SK-N-SH treated with all-trans-retinoic acid at 6 μM for 48 hours (cell line): ENCODE measurements around the gene AUTS2.

Source experiments
- ATAC-seq: fragments of 200-7000 bp; cut with Tn5 transposase; 3 replicates; pipeline ENCODE4 v1.9.1; 2020; ENCODE audit warnings: mild to moderate bottlenecking, moderate library complexity
- ARNTL ChIP-seq: fragments of 450-650 bp; formaldehyde crosslinking; IDR thresholded peaks from 2 replicates; pipeline ENCODE4 v1.5.0; 2020; ENCODE audit warnings: low read depth, mild to moderate bottlenecking, moderate library complexity, borderline replicate concordance
- CSDC2 ChIP-seq: fragments of 250-450 bp; sonication (Bioruptor Pico); IDR thresholded peaks from 2 replicates; pipeline ENCODE4 v1.5.0; 2020; ENCODE audit warnings: mild to moderate bottlenecking, moderate library complexity
- ESRRG ChIP-seq: fragments of 250-450 bp; sonication (Bioruptor Pico); IDR thresholded peaks from 2 replicates; pipeline ENCODE4 v1.6.1; 2021; ENCODE audit warnings: mild to moderate bottlenecking
- GLIS3 ChIP-seq: fragments of 250-450 bp; sonication (Bioruptor Pico); IDR thresholded peaks from 2 replicates; pipeline ENCODE4 v1.5.0; 2020; ENCODE audit warnings: mild to moderate bottlenecking, moderate library complexity
- ISL1 ChIP-seq: fragments of 250-450 bp; sonication (Bioruptor Pico); IDR thresholded peaks from 2 replicates; pipeline ENCODE4 v2.1.2; 2022; ENCODE audit warnings: mild to moderate bottlenecking, moderate library complexity
- OSR1 ChIP-seq: fragments of 250-450 bp; sonication (Bioruptor Pico); IDR thresholded peaks from 2 replicates; pipeline ENCODE4 v1.8.0; 2022; ENCODE audit warnings: moderate library complexity, mild to moderate bottlenecking, inconsistent platforms
- PPARA ChIP-seq: fragments of 250-450 bp; sonication (Bioruptor Pico); IDR thresholded peaks from 2 replicates; pipeline ENCODE4 v1.5.0; 2020; ENCODE audit warnings: mild to moderate bottlenecking, borderline replicate concordance
- RARB ChIP-seq: fragments of 250-450 bp; sonication (Bioruptor Pico); IDR thresholded peaks from 2 replicates; pipeline ENCODE4 v1.8.0; 2021; ENCODE audit warnings: mild to moderate bottlenecking, moderate library complexity
- SNAI2 ChIP-seq: fragments of 250-450 bp; sonication (Bioruptor Pico); IDR thresholded peaks from 2 replicates; pipeline ENCODE4 v1.5.0; 2020; ENCODE audit warnings: mild to moderate bottlenecking, moderate library complexity
- TCF4 ChIP-seq: fragments of 250-450 bp; sonication (Bioruptor Pico); IDR thresholded peaks from 2 replicates; pipeline ENCODE4 v1.8.0; 2021; ENCODE audit warnings: mild to moderate bottlenecking, moderate library complexity, borderline replicate concordance
- TOX ChIP-seq: fragments of 250-450 bp; sonication (Bioruptor Pico); IDR thresholded peaks from 2 replicates; pipeline ENCODE4 v1.8.0; 2021; ENCODE audit warnings: mild to moderate bottlenecking, moderate library complexity, borderline replicate concordance
- ZC3H10 ChIP-seq: fragments of 250-450 bp; sonication (Bioruptor Pico); IDR thresholded peaks from 2 replicates; pipeline ENCODE4 v1.5.1; 2021; ENCODE audit warnings: mild to moderate bottlenecking, moderate library complexity
- ZFP30 ChIP-seq: fragments of 450-650 bp; formaldehyde crosslinking; IDR thresholded peaks from 2 replicates; pipeline ENCODE4 v1.5.0; 2022; ENCODE audit warnings: mild to moderate bottlenecking, moderate library complexity
- ZNF565 ChIP-seq: fragments of 450-650 bp; formaldehyde crosslinking; conservative IDR thresholded peaks from 2 replicates; pipeline ENCODE4 v1.5.0; 2020; ENCODE audit warnings: low read depth, mild to moderate bottlenecking, moderate library complexity
- ZNF70 ChIP-seq: fragments of 450-650 bp; formaldehyde crosslinking; IDR thresholded peaks from 2 replicates; pipeline ENCODE4 v1.5.0; 2020; ENCODE audit warnings: mild to moderate bottlenecking, moderate library complexity
- ZNF8 ChIP-seq: fragments of 450-650 bp; formaldehyde crosslinking; IDR thresholded peaks from 2 replicates; pipeline ENCODE4 v1.5.0; 2020; ENCODE audit warnings: mild to moderate bottlenecking, moderate library complexity
- TF ChIP-seq, protein P1 (sequence below): fragments of 250-450 bp; sonication (Bioruptor Pico); IDR thresholded peaks from 2 replicates; pipeline ENCODE4 v1.5.0; 2020; ENCODE audit warnings: mild to moderate bottlenecking, moderate library complexity
- TF ChIP-seq, protein P2 (sequence below): fragments of 250-450 bp; sonication (Bioruptor Pico); IDR thresholded peaks from 2 replicates; pipeline ENCODE4 v1.5.1; 2021; ENCODE audit warnings: mild to moderate bottlenecking, moderate library complexity
- TF ChIP-seq, protein P3 (sequence below): fragments of 250-450 bp; sonication (Bioruptor Pico); IDR thresholded peaks from 2 replicates; pipeline ENCODE4 v1.8.0; 2020; ENCODE audit warnings: mild to moderate bottlenecking, moderate library complexity, borderline replicate concordance
- TF ChIP-seq, protein P4 (sequence below): fragments of 250-450 bp; sonication (Bioruptor Pico); IDR thresholded peaks from 2 replicates; pipeline ENCODE4 v1.5.1; 2020; ENCODE audit warnings: low read depth, mild to moderate bottlenecking, moderate library complexity
- TF ChIP-seq, protein P5 (sequence below): fragments of 250-450 bp; sonication (Bioruptor Pico); IDR thresholded peaks from 2 replicates; pipeline ENCODE4 v1.8.0; 2021; ENCODE audit warnings: low read depth, mild to moderate bottlenecking, moderate library complexity, borderline replicate concordance

Gene AUTS2

DNA sequence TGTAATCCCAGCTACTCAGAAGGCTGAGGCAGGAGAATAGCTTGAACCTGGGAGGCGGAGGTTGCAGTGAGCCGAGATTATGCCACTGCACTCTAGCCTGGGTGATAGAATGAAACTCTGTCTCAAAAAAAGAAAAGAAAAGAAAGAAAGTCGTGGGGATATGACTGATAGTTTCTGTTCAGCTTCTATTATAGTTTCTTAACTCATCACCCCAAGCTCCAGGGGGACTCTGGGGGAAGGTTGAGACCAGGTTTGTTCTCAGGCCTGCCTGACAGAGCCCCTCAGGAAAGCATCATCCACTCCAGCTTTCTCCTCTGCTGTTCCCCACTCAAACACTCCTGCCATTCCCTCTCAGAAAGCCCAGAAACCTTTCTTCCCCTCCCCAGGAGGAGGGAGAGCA lies 991.3 kb downstream of the AUTS2 start:
- ATAC-seq: no peak
- TF ChIP-seq ZNF8 (CRISPR knock-in tag): no peak
- no peak for TF ChIP-seq ARNTL
- TF ChIP-seq, protein P1, sequence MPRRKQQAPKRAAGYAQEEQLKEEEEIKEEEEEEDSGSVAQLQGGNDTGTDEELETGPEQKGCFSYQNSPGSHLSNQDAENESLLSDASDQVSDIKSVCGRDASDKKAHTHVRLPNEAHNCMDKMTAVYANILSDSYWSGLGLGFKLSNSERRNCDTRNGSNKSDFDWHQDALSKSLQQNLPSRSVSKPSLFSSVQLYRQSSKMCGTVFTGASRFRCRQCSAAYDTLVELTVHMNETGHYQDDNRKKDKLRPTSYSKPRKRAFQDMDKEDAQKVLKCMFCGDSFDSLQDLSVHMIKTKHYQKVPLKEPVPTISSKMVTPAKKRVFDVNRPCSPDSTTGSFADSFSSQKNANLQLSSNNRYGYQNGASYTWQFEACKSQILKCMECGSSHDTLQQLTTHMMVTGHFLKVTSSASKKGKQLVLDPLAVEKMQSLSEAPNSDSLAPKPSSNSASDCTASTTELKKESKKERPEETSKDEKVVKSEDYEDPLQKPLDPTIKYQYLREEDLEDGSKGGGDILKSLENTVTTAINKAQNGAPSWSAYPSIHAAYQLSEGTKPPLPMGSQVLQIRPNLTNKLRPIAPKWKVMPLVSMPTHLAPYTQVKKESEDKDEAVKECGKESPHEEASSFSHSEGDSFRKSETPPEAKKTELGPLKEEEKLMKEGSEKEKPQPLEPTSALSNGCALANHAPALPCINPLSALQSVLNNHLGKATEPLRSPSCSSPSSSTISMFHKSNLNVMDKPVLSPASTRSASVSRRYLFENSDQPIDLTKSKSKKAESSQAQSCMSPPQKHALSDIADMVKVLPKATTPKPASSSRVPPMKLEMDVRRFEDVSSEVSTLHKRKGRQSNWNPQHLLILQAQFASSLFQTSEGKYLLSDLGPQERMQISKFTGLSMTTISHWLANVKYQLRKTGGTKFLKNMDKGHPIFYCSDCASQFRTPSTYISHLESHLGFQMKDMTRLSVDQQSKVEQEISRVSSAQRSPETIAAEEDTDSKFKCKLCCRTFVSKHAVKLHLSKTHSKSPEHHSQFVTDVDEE: no peak
- TF ChIP-seq PPARA (CRISPR knock-in tag): no peak
- TF ChIP-seq, protein P2, sequence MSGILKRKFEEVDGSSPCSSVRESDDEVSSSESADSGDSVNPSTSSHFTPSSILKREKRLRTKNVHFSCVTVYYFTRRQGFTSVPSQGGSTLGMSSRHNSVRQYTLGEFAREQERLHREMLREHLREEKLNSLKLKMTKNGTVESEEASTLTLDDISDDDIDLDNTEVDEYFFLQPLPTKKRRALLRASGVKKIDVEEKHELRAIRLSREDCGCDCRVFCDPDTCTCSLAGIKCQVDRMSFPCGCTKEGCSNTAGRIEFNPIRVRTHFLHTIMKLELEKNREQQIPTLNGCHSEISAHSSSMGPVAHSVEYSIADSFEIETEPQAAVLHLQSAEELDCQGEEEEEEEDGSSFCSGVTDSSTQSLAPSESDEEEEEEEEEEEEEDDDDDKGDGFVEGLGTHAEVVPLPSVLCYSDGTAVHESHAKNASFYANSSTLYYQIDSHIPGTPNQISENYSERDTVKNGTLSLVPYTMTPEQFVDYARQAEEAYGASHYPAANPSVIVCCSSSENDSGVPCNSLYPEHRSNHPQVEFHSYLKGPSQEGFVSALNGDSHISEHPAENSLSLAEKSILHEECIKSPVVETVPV (CRISPR knock-in tag): no peak
- TF ChIP-seq, protein P3, sequence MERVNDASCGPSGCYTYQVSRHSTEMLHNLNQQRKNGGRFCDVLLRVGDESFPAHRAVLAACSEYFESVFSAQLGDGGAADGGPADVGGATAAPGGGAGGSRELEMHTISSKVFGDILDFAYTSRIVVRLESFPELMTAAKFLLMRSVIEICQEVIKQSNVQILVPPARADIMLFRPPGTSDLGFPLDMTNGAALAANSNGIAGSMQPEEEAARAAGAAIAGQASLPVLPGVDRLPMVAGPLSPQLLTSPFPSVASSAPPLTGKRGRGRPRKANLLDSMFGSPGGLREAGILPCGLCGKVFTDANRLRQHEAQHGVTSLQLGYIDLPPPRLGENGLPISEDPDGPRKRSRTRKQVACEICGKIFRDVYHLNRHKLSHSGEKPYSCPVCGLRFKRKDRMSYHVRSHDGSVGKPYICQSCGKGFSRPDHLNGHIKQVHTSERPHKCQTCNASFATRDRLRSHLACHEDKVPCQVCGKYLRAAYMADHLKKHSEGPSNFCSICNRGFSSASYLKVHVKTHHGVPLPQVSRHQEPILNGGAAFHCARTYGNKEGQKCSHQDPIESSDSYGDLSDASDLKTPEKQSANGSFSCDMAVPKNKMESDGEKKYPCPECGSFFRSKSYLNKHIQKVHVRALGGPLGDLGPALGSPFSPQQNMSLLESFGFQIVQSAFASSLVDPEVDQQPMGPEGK (CRISPR knock-in tag): no peak
- TF ChIP-seq ZNF70 (CRISPR knock-in tag): no peak
- TF ChIP-seq SNAI2 (CRISPR knock-in tag): no peak
- no peak for TF ChIP-seq CSDC2
- TF ChIP-seq ZC3H10 (CRISPR knock-in tag): no peak
- no peak for TF ChIP-seq ISL1 (CRISPR knock-in tag)
- TF ChIP-seq, protein P4, sequence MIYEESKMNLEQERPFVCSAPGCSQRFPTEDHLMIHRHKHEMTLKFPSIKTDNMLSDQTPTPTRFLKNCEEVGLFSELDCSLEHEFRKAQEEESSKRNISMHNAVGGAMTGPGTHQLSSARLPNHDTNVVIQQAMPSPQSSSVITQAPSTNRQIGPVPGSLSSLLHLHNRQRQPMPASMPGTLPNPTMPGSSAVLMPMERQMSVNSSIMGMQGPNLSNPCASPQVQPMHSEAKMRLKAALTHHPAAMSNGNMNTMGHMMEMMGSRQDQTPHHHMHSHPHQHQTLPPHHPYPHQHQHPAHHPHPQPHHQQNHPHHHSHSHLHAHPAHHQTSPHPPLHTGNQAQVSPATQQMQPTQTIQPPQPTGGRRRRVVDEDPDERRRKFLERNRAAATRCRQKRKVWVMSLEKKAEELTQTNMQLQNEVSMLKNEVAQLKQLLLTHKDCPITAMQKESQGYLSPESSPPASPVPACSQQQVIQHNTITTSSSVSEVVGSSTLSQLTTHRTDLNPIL (CRISPR knock-in tag): no peak
- no peak for TF ChIP-seq GLIS3 (CRISPR knock-in tag)
- TF ChIP-seq ZNF565 (CRISPR knock-in tag): no peak
- TF ChIP-seq ESRRG (CRISPR knock-in tag): no peak
- TF ChIP-seq RARB: no peak
- TF ChIP-seq OSR1 (CRISPR knock-in tag): no peak
- TF ChIP-seq, protein P5, sequence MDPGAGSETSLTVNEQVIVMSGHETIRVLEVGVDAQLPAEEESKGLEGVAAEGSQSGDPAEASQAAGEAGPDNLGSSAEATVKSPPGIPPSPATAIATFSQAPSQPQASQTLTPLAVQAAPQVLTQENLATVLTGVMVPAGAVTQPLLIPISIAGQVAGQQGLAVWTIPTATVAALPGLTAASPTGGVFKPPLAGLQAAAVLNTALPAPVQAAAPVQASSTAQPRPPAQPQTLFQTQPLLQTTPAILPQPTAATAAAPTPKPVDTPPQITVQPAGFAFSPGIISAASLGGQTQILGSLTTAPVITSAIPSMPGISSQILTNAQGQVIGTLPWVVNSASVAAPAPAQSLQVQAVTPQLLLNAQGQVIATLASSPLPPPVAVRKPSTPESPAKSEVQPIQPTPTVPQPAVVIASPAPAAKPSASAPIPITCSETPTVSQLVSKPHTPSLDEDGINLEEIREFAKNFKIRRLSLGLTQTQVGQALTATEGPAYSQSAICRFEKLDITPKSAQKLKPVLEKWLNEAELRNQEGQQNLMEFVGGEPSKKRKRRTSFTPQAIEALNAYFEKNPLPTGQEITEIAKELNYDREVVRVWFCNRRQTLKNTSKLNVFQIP (CRISPR knock-in tag): no peak

DNA sequence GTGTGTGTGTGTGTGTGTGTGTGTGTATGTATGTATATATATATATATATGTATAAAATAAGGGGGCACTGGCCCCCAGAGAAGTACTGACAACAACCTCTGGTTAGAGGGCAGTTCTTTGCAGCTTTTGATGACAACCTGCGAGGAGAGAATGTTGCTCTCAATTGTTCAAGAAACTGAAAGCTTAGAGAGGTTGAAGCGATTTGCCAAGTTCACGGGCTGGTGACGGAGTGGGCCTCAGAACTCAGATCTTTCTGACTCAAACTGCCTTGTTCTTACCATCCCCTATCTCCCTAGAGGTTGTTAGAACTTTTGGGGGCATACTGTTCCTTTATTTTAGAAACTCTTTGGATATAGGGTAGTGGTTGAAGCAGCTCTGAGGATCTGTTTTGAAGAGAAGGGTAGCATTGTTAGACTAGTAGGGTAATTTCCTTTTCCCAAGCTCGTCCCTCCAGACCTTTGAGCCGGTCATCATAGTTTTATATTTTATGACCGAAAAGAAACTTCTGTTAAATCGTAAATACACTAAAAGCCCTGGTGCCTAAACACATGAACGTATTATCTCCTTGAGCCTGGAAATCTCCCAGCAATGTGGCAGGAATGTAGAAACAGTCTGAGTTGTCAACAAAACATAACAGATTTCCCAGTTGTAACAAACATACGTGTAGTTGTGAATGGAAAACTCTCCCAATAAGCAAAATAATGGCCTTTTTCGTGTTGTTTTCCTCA lies 992.0 kb downstream of the AUTS2 start:
- no peak for TF ChIP-seq ZC3H10 (CRISPR knock-in tag)
- TF ChIP-seq TCF4 (CRISPR knock-in tag): no peak
- TF ChIP-seq ZNF70 (CRISPR knock-in tag): no peak
- no peak for TF ChIP-seq OSR1 (CRISPR knock-in tag)
- no peak for TF ChIP-seq ZNF8 (CRISPR knock-in tag)
- TF ChIP-seq TOX (CRISPR knock-in tag): no peak
- TF ChIP-seq ARNTL: no peak
- no peak for ATAC-seq

DNA sequence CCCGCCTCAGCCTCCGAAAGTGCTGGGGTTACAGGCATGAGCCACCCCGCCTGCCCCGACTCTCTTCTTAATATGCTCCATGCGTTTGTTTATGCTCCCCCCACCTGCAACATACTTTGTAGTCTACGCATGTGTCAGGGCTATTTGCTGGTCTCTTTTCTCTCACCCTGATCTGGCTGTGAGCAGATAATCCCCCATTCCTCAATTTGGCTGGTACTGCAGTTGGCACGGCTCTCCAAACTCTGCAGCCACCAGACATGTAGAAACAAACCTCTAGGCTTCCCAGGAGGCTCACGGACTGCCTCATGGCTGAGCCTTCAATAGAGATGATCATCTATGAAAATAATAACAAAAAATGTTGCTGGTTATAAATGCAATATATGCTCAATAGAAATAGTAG lies 993.4 kb downstream of the AUTS2 start:
- no peak for ATAC-seq
- TF ChIP-seq OSR1 (CRISPR knock-in tag) (no peak), ZC3H10 (CRISPR knock-in tag) (no peak), ZFP30 (no peak), ESRRG (CRISPR knock-in tag) (no peak), ZNF70 (CRISPR knock-in tag) (no peak), RARB (no peak), TOX (CRISPR knock-in tag) (no peak)
- TF ChIP-seq, protein P3 (CRISPR knock-in tag): no peak
- TF ChIP-seq, protein P2 (CRISPR knock-in tag): no peak
- TF ChIP-seq, protein P4 (CRISPR knock-in tag): no peak
